HepG2 (cell line): ENCODE data around the gene ARHGAP21. TPM values are rescaled to one million over a fixed set of nuclear protein-coding genes. Genes with fewer than 3 reads are reported as not detected.

ENCODE experiments used
- HES4 ChIP-seq: sonication (generic); formaldehyde crosslinking; IDR thresholded peaks from 2 replicates; pipeline ENCODE4 v1.9.0; 2021; ENCODE audit warnings: mild to moderate bottlenecking, missing genetic modification reagents, borderline replicate concordance
- ZNF891 ChIP-seq: sonication (generic); formaldehyde crosslinking; IDR thresholded peaks from 2 replicates; pipeline ENCODE4 v1.5.0; 2020; ENCODE audit warnings: mild to moderate bottlenecking, missing genetic modification reagents
- polyA plus RNA-seq, 8 experiments: library from polyadenylated mRNA; depleted of rRNA in 3 of 8; stranded (reverse) in 7 of 8; unstranded in 1 of 8; fragments of >200 nt; fragmentation: Illumina TruSeq in 4 of 8; extraction: Trizol in 4 of 8; gene quantifications; 2 replicates each; pipeline versions ENCODE4 v1.2.1 to v1.2.3, GENCODE V29; 2011 to 2016; ENCODE audit warnings: low read depth in 4 of 8, missing spikeins in 1 of 8, mixed read lengths in 1 of 8; ENCODE audit not compliant: insufficient read depth in 1 of 8
- small RNA-seq, 3 experiments: library from RNA; depleted of rRNA; stranded (forward); fragments of <200 nt; gene quantifications; one replicate each; pipeline ENCODE3, GENCODE V24; 2012; ENCODE audit warnings: low read depth in 2 of 3, low replicate concordance in 1 of 3; ENCODE audit not compliant: insufficient read length in 3 of 3, insufficient read depth in 2 of 3
- total RNA-seq, 5 experiments: library from RNA; depleted of rRNA; stranded (reverse); fragments of >200 nt; fragmentation: Illumina TruSeq; extraction: Trizol; gene quantifications; 2 replicates each; pipeline ENCODE4 v1.2.3, GENCODE V29; 2016; ENCODE audit warnings: low read depth in 1 of 5
- TF ChIP-seq, protein P1 (sequence below), 2 experiments: fragments of 450-650 bp in 1 of 2; sonication (generic) in 1 of 2; formaldehyde crosslinking; IDR thresholded peaks; 2 replicates each; pipeline versions ENCODE4 v1.5.0 to v1.8.0; 2020 to 2022; ENCODE audit warnings: mild to moderate bottlenecking in 1 of 2, missing genetic modification reagents in 1 of 2

Gene ARHGAP21
- total and polyA plus RNA-seq, 2 of the 13 experiments (the other 11 are each of a cell fraction or from before 2014, with no cell fraction given), result 23.9 to 26.6 TPM

DNA sequence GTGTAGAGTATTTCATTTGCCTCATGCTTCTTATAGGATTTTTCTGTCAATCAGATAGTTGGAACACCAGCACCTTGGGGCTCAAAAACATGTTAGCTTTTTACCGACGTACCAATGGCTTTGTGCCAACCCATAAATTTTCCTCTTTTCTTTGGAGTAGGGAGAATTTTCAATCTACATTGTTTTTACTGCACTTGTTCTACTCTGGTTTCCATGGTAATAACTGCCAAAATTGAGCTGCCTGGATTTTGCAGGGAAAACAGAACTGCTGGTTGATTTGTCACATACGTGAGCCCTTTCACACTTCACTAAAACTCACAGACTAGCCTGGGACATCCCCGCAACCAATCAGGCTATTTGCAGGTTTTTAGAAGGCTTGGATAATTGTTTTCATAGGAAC, 189.7 kb downstream of the ARHGAP21 start (continued):
- TF ChIP-seq, protein P1, sequence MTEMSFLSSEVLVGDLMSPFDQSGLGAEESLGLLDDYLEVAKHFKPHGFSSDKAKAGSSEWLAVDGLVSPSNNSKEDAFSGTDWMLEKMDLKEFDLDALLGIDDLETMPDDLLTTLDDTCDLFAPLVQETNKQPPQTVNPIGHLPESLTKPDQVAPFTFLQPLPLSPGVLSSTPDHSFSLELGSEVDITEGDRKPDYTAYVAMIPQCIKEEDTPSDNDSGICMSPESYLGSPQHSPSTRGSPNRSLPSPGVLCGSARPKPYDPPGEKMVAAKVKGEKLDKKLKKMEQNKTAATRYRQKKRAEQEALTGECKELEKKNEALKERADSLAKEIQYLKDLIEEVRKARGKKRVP (CRISPR knock-in tag; IDR thresholded peaks at IDR 0.05), result no peak
- TF ChIP-seq HES4 (CRISPR knock-in tag), result no peak
- no peak for TF ChIP-seq ZNF891

Small RNA genes lying within 50 kb of the gene (small RNA-seq; reads per million reads assigned to genes)
- gene RNA5SP305, result 0 reads per million in 3 experiments

Other genes with a start within 250 kb of the ARHGAP21 start
- not detected in 2 replicates for gene PRTFDC1, start 228.7 kb upstream of the ARHGAP21 start, total RNA-seq (2016; rRNA removed; fragmentation: Illumina TruSeq; extraction: Trizol)
- not detected in 2 replicates for gene PRTFDC1, start 228.7 kb upstream of the ARHGAP21 start, polyA plus RNA-seq (2011; rRNA removed)